OCI-LY1 (cell line): ENCODE results near the gene ITGAV.

Source experiments
- H2AFZ ChIP-seq: fragments of 200-600 bp; sonication (generic), shearing (Covaris generic); 2 replicates; pipeline ENCODE4 v1.6.0; 2014; ENCODE audit warnings: antibody characterized with exemption, mild to moderate bottlenecking, low read length
- H3F3A ChIP-seq: fragments of 200-600 bp; sonication (generic), shearing (Covaris generic); 2 replicates; pipeline ENCODE4 v1.6.0; 2014; ENCODE audit warnings: mild to moderate bottlenecking, antibody characterized with exemption, low read length, moderate library complexity; ENCODE audit not compliant: insufficient read depth
- H3K27ac ChIP-seq: fragments of 200-600 bp; sonication (generic); 2 replicates; pipeline ENCODE4 v1.5.1; 2014; ENCODE audit warnings: low read length, mixed run types, mild to moderate bottlenecking, low read depth; ENCODE audit not compliant: poor library complexity, severe bottlenecking
- H3K27me3 ChIP-seq: fragments of 200-600 bp; sonication (generic); 2 replicates; pipeline ENCODE4 v1.6.0; 2014; ENCODE audit warnings: antibody characterized with exemption, mild to moderate bottlenecking, low read length, moderate library complexity; ENCODE audit not compliant: insufficient read depth
- H3K36me3 ChIP-seq: fragments of 200-600 bp; sonication (generic); 2 replicates; pipeline ENCODE4 v1.6.1; 2014; ENCODE audit warnings: mild to moderate bottlenecking, antibody characterized with exemption, low read length, moderate library complexity, mixed read lengths; ENCODE audit not compliant: insufficient read depth
- H3K4me1 ChIP-seq: fragments of 200-600 bp; sonication (generic); 2 replicates; pipeline ENCODE4 v1.5.1; 2014; ENCODE audit warnings: mild to moderate bottlenecking, low read length, moderate library complexity; ENCODE audit not compliant: insufficient read depth, severe bottlenecking
- H3K4me2 ChIP-seq: fragments of 200-600 bp; sonication (generic), shearing (Covaris generic); 2 replicates; pipeline ENCODE4 v1.6.1; 2014; ENCODE audit warnings: low read length
- H3K4me3 ChIP-seq: fragments of 200-600 bp; sonication (generic); 2 replicates; pipeline ENCODE4 v1.5.1; 2014; ENCODE audit warnings: low read length, low read depth, mild to moderate bottlenecking, mixed read lengths; ENCODE audit not compliant: poor library complexity, severe bottlenecking
- H3K79me2 ChIP-seq: fragments of 200-600 bp; shearing (Covaris generic); 2 replicates; pipeline ENCODE4 v1.6.1; 2016; ENCODE audit warnings: mixed run types, low read length, mixed read lengths; ENCODE audit not compliant: insufficient read depth
- H3K9ac ChIP-seq: fragments of 200-600 bp; sonication (generic), shearing (Covaris generic); 2 replicates; pipeline ENCODE4 v1.6.1; 2014; ENCODE audit warnings: mild to moderate bottlenecking, low read length, mixed read lengths
- H3K9me2 ChIP-seq: fragments of 200-600 bp; sonication (generic), shearing (Covaris generic); 2 replicates; pipeline ENCODE4 v1.6.1; 2014; ENCODE audit warnings: low read depth, mild to moderate bottlenecking, low read length, mixed read lengths
- H3K9me3 ChIP-seq: fragments of 200-600 bp; shearing (Covaris generic); 2 replicates; pipeline ENCODE4 v1.6.1; 2014; ENCODE audit warnings: low read length, mixed read lengths
- H4K20me1 ChIP-seq: fragments of 200-600 bp; sonication (generic), shearing (Covaris generic); 2 replicates; pipeline ENCODE4 v1.6.0; 2016; ENCODE audit warnings: mild to moderate bottlenecking, low read length; ENCODE audit not compliant: insufficient read depth
- EZH2 ChIP-seq: fragments of 200-600 bp; sonication (generic), shearing (Covaris generic); IDR thresholded peaks from 2 replicates; pipeline ENCODE4 v1.8.0; 2017; ENCODE audit warnings: borderline replicate concordance, mixed run types, mild to moderate bottlenecking, antibody characterized with exemption, low read length, moderate library complexity, mixed read lengths
- TF ChIP-seq, protein P1 (sequence below): fragments of 200-600 bp; sonication (generic), shearing (Covaris generic); IDR thresholded peaks from 2 replicates; pipeline ENCODE4 v1.5.1; 2017; ENCODE audit warnings: mild to moderate bottlenecking, antibody characterized with exemption, low read length, moderate library complexity, mixed read lengths

Gene ITGAV

DNA sequence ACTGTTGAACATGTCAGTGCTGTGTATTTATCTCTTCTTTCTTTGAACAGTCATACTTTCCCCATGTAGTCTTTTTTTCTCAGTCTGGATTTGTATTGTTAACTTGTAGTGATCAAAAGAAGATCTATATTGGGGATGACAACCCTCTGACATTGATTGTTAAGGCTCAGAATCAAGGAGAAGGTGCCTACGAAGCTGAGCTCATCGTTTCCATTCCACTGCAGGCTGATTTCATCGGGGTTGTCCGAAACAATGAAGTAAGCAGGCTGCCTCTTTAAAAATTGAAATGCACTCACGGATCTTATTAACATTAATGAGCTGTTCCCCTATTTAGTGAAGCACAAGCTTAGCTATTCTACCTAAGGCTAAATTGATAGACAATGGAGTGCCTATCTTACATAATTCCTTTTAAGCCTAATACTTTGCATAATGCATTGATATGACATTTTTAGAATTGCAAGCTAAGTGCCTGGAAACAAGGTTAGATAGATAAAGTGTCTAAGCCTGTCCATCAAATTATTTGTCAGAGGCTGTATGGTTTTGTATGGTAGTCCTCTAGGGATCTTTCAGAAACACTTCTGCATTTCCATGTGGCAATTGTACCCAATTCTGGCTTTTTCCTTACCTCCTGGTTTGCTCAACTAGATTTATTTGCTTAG is 74.7 kb downstream of the ITGAV start:
- no peak overlapping the region for H3K4me2 ChIP-seq
- no peak overlapping the region for H3K9ac ChIP-seq
- no peaks in the 10 kb centered on the region for H3K27me3 ChIP-seq
- no peaks in the 10 kb centered on the region for H3K36me3 ChIP-seq
- H3K9me2 ChIP-seq = no peaks in the 10 kb centered on the region
- no peak overlapping the region for H3K27ac ChIP-seq
- TF ChIP-seq EZH2 = no peak
- TF ChIP-seq, protein P1, sequence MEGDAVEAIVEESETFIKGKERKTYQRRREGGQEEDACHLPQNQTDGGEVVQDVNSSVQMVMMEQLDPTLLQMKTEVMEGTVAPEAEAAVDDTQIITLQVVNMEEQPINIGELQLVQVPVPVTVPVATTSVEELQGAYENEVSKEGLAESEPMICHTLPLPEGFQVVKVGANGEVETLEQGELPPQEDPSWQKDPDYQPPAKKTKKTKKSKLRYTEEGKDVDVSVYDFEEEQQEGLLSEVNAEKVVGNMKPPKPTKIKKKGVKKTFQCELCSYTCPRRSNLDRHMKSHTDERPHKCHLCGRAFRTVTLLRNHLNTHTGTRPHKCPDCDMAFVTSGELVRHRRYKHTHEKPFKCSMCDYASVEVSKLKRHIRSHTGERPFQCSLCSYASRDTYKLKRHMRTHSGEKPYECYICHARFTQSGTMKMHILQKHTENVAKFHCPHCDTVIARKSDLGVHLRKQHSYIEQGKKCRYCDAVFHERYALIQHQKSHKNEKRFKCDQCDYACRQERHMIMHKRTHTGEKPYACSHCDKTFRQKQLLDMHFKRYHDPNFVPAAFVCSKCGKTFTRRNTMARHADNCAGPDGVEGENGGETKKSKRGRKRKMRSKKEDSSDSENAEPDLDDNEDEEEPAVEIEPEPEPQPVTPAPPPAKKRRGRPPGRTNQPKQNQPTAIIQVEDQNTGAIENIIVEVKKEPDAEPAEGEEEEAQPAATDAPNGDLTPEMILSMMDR = no peak
- no peaks in the 10 kb centered on the region for H3F3A ChIP-seq
- no peaks in the 10 kb centered on the region for H3K9me3 ChIP-seq
- no peaks in the 10 kb centered on the region for H4K20me1 ChIP-seq
- H3K4me3 ChIP-seq = no peak overlapping the region
- H3K4me1 ChIP-seq = no peaks in the 10 kb centered on the region
- H2AFZ ChIP-seq = no peak overlapping the region
- no peaks in the 10 kb centered on the region for H3K79me2 ChIP-seq

DNA sequence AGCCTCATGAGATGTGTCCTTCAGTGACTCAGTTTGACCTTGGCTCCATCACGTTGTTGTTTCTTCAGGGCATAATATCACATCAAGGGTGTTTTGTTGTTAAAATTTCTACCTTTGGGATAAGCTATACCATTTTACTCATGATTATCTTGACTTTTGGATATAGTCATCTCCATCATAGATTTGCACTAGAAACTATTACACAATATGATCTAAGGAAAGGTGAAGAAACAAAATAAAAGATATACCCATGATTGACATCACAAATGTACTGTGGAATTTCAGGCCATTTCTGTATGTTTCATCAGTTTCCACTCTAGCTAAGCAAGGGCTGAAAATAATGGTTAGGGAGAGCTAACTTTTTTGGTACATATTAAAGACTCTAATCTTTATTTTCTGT is 79.3 kb downstream of the ITGAV start:
- Histone ChIP-seq H3K9me2 (no peaks in the 10 kb centered on the region), H2AFZ (no peak overlapping the region), H3K4me2 (no peak overlapping the region), H3K9me3 (peaks cover 9% of the 10 kb centered on the region; the same call in 1 of the 2 replicates), H3K27ac (no peak overlapping the region), H3K27me3 (no peaks in the 10 kb centered on the region), H3K36me3 (peaks cover 13% of the 10 kb centered on the region), H4K20me1 (no peaks in the 10 kb centered on the region), H3K4me1 (no peaks in the 10 kb centered on the region), H3K79me2 (no peaks in the 10 kb centered on the region), H3K9ac (no peak overlapping the region), H3F3A (no peaks in the 10 kb centered on the region), H3K4me3 (no peak overlapping the region)
- no peak for TF ChIP-seq EZH2
- TF ChIP-seq, protein P1 = no peak

- Histone ChIP-seq H3K9me2 (no peaks in the 10 kb centered on the region), H3K4me3 (no peak overlapping the region), H3F3A (no peaks in the 10 kb centered on the region), H3K79me2 (no peaks in the 10 kb centered on the region), H3K4me1 (no peaks in the 10 kb centered on the region), H4K20me1 (no peaks in the 10 kb centered on the region), H3K4me2 (no peak overlapping the region), H2AFZ (no peak overlapping the region), H3K9me3 (peaks cover 9% of the 10 kb centered on the region; the same call in 1 of the 2 replicates), H3K9ac (no peak overlapping the region), H3K36me3 (peaks cover 13% of the 10 kb centered on the region), H3K27ac (no peak overlapping the region), H3K27me3 (no peaks in the 10 kb centered on the region)
- TF ChIP-seq, protein P1 = no peak
- TF ChIP-seq EZH2 = no peak
Observed at GRCh38 chr2:186670831-186671230, 81.0 kb downstream of the ITGAV start.
